LNCAP (cell line): ENCODE measurements around the gene AP2M1.

Source experiments
- TF ChIP-seq, protein P1 (sequence below): fragments of 450-650 bp; IDR thresholded peaks from 2 replicates; pipeline ENCODE4 v1.5.1; 2017; ENCODE audit warnings: mild to moderate bottlenecking

The AP2M1 gene

DNA sequence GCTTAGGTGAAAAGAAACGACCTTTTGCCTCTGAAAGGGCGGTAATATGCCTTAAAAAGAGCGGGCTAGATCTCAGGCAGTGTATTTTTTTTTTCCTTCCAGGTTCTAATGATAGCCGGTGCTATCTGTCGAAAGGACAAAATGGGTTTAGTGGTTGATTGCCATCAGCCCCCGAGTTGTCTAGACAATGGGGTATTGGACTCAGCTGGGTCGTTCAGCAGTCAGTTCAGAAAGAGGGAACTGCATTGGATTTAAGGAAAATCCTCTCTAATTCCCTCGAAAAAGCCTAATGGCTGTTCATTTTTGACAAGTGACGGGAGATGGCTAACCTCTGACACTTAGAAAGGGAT is 38.8 kb upstream of the AP2M1 start:
- TF ChIP-seq, protein P1, sequence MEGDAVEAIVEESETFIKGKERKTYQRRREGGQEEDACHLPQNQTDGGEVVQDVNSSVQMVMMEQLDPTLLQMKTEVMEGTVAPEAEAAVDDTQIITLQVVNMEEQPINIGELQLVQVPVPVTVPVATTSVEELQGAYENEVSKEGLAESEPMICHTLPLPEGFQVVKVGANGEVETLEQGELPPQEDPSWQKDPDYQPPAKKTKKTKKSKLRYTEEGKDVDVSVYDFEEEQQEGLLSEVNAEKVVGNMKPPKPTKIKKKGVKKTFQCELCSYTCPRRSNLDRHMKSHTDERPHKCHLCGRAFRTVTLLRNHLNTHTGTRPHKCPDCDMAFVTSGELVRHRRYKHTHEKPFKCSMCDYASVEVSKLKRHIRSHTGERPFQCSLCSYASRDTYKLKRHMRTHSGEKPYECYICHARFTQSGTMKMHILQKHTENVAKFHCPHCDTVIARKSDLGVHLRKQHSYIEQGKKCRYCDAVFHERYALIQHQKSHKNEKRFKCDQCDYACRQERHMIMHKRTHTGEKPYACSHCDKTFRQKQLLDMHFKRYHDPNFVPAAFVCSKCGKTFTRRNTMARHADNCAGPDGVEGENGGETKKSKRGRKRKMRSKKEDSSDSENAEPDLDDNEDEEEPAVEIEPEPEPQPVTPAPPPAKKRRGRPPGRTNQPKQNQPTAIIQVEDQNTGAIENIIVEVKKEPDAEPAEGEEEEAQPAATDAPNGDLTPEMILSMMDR, result no peak

DNA sequence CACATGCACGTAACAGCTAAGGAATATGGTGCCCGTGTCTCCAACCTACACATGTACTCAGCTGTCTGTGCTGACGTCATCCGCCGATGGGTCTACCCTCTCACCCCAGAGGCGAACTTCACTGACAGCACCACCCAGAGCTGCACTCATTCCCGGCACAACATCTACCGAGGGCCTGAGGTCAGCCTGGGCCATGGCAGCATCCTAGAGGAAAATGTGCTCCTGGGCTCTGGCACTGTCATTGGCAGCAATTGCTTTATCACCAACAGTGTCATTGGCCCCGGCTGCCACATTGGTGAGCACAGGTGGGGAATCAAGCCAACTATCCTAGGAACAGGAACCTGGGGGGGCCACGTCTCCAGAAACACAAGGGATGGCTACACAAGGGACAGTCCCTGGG is 34.2 kb upstream of the AP2M1 start:
- TF ChIP-seq, protein P1, result no peak

DNA sequence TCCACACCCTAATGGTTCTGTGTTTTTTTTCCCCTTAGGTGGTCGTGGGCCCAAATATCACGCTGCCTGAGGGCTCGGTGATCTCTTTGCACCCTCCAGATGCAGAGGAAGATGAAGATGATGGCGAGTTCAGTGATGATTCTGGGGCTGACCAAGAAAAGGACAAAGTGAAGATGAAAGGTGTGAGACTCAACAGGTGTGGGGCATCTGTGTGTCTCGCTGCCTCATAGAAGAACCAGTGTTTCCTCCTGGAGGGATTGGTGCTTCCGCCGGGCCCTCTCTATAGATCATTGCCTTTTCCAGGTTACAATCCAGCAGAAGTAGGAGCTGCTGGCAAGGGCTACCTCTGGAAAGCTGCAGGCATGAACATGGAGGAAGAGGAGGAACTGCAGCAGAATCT is 32.5 kb upstream of the AP2M1 start:
- TF ChIP-seq, protein P1, result no peak

DNA sequence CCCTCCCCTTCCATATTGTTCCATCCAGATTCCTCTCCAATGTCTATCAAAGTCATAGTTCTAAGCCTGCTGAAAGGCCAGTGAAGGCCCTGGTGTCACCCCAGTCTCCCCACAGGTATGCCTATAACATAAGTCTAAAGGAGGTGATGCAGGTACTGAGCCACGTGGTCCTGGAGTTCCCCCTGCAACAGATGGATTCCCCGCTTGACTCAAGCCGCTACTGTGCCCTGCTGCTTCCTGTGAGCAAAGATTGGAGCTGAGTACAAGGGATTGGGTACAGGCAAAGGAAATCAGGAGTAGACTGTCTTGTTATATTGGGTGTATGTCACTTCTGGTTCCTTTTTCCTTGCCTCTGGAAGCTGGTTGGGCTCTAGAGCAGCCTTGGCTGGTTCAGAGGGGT is 31.3 kb upstream of the AP2M1 start:
- TF ChIP-seq, protein P1, result no peak

DNA sequence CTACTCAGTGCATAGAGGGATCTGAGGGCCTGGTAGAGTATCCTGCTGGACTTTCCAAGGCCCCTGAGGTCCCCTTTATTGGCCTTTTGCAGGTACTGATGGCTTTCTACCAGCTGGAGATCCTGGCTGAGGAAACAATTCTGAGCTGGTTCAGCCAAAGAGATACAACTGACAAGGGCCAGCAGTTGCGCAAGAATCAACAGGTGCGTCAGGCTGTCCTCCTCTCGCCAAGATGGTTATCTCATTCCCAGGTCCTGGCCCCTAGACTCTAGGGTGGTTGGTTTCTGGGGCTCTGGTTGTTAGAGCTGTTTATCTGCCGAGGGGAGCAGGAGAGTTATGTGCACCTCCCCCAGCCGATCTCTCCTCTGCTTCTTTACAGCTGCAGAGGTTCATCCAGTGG is 30.1 kb upstream of the AP2M1 start:
- TF ChIP-seq, protein P1, result no peak

DNA sequence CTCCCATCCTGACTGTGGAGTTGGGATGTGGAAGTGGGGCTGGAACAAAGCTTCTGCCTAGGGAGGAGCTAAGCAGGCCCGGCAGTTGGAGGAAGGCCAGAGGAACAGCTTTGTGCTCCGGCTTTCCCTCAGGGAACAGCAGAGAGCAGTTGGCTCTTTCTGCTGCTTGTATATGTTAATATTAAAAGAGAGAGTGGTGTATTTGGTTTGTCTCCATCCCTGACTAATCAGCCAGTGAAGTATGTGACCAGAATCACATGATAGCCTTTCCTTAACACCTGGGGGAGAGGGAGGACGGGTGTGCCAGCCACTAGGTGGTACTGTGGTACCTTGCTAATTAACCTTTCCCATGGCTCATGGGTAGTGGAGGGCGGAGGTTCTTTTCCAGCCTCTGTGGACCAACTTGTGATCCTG is 29.5 kb upstream of the AP2M1 start:
- TF ChIP-seq, protein P1, result peak; percentile 77

DNA sequence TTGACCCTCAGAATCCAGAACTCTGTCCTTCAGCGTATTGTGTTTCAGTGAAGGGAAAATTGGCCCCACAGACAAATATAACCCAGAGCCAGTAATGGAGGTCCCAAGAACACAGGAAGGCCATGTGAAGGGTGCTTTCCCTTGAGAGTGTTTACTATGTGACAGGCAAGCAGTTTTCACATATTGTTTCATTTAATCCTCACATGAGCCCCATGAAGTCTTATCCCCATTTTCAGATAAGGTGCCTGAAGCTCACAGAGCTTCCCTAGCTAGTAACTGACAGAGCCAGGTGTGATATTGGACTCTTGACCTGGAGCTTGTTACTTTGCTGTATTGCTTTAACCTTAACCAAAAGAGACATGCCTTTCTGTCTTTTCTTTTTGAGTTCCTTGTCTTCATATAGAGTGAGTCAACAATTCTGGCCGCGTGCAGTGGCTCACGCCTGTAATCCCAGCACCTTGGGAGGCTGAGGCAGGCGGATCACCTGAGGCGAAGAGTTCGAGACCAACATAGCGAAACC is 28.8 kb upstream of the AP2M1 start:
- TF ChIP-seq, protein P1, result no peak

DNA sequence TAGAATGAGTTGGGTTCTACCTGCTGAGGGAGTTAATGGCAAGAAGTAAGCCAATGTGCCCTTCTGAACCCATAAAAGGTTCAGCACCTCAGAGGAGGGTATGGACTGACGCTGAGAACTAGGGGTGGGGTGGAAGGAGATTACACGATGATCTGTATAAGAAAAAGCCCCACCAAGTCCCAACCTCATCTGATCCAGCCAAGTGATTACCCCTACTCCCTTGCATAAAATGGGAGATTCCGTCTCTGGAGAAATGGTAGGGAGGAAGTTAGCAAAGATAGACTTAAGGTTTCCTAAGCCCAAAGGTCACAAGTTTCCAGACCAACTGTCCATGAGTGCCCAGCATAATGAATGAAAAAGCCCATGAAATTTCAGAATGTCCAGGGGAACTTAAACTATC is 26.6 kb upstream of the AP2M1 start:
- TF ChIP-seq, protein P1, result no peak
